Amniotic stem cell (primary cell): Measurements from ENCODE around the gene FDXACB1.
A peak's percentile ranks its signal among the peaks of the same experiment; 100 is the strongest.

Experiments
- DNase-seq: peaks from one replicate; lab custom pipeline; 2025; lab: John Stamatoyannopoulos, UW

The FDXACB1 gene

GRCh38 chr11:111843661-111844060 lies 35.3 kb downstream of the FDXACB1 start:
- DNase-seq, result no peak

GRCh38 chr11:111841370-111842053 lies 37.5 kb downstream of the FDXACB1 start:
- peak; percentile 66 for DNase-seq

GRCh38 chr11:111840143-111840542 lies 38.8 kb downstream of the FDXACB1 start:
- DNase-seq, result no peak

GRCh38 chr11:111838054-111838453 lies 40.9 kb downstream of the FDXACB1 start:
- no peak for DNase-seq

GRCh38 chr11:111837366-111837891 lies 41.5 kb downstream of the FDXACB1 start:
- no peak for DNase-seq

- no peak for DNase-seq
Observed at GRCh38 chr11:111836721-111837120, 42.2 kb downstream of the FDXACB1 start.

- DNase-seq, result no peak
Observed at GRCh38 chr11:111836162-111836561, 42.8 kb downstream of the FDXACB1 start.

- no peak for DNase-seq
Observed at GRCh38 chr11:111835665-111836064, 43.3 kb downstream of the FDXACB1 start.

- no peak for DNase-seq
Observed at GRCh38 chr11:111834432-111835163, 44.4 kb downstream of the FDXACB1 start.

GRCh38 chr11:111833524-111833923 lies 45.4 kb downstream of the FDXACB1 start:
- no peak for DNase-seq

GRCh38 chr11:111829185-111829968 lies 49.6 kb downstream of the FDXACB1 start:
- no peak for DNase-seq

- DNase-seq, result no peak
Observed at GRCh38 chr11:111826322-111826950, 52.5 kb downstream of the FDXACB1 start.
